Prostate gland (tissue), 2 donors: Measurements from ENCODE around the gene NR1H2.

ENCODE experiments used
- CTCF ChIP-seq, 4 experiments: fragments of 200-600 bp in 2 of 4; fragments of 450-650 bp in 2 of 4; sonication (generic) in 2 of 4; IDR thresholded peaks; 1 replicate in 3 of 4; 2 replicates in 1 of 4; pipeline ENCODE4 v1.5.1; 2016 to 2019; ENCODE audit warnings: antibody characterized with exemption in 4 of 4, mild to moderate bottlenecking in 2 of 4, moderate library complexity in 2 of 4
- POLR2AphosphoS5 ChIP-seq: sonication (generic); formaldehyde crosslinking; IDR thresholded peaks from one replicate; pipeline ENCODE4 v1.6.1; 2017; ENCODE audit warnings: antibody characterized with exemption

DNA sequence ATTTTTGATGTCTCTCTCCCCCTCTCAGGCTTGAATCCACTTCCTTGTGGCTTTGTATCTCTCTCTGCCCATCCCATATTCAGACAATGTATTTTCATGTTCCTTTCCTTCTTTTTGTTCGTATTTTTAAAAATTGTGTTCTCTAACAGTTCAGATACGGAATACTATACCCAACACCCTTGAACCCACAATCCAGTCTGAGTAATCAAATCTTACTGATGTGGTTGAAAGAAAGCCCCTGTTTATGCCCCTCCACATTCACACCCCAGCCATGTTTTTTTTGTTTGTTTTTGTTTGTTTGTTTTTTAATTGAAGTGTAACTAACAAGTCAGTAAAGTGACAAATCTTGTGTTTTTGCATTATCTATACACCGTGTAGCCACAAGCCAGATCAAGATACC is 43.9 kb downstream of the NR1H2 start:
- no peak for TF ChIP-seq POLR2AphosphoS5
- TF ChIP-seq CTCF (IDR thresholded peaks at IDR 0.05): no peak
